GM21825 (cell line): Measurements from ENCODE around the gene ANTXR2.

Source experiments
- ATAC-seq: cut with Tn5 transposase; IDR thresholded peaks from one replicate; pipeline ENCODE4 v1.9.1; 2021; ENCODE audit warnings: mild to moderate bottlenecking, moderate library complexity; ENCODE audit not compliant: unreplicated experiment

ANTXR2 gene

DNA sequence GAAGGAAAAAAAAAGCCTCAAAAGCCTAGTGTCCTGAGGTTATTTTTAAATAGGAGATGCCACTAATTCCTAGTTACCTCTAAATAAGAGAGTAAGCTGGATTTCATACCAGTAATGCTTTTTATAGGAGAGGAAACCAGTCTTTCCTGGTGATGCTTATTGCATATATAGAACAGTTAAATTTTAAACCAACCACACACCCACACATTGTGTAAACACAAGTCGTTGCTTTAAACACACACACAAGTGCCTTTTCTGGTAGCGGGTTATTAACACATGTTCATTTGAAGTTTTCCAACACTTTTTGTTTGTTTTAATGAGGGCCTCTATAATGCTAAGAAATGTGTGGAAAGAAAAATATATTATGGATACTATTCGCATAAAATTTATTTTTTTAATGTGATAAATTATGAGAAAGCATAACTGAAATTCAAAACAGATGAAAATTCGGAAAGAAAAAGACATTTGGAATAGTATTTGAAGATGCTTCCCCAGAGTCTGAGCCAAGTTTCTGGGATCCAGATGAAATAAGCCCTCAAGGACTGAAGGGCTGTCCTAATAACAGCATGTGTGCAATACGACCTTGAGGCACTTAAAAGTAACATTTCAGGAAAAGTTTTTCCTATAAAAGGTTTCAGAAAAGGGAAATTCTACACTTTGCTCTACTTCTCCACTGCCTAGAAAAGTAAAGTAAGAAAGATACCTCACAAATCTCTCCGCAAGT lies 2.0 kb downstream of the ANTXR2 start:
- no peak for ATAC-seq

DNA sequence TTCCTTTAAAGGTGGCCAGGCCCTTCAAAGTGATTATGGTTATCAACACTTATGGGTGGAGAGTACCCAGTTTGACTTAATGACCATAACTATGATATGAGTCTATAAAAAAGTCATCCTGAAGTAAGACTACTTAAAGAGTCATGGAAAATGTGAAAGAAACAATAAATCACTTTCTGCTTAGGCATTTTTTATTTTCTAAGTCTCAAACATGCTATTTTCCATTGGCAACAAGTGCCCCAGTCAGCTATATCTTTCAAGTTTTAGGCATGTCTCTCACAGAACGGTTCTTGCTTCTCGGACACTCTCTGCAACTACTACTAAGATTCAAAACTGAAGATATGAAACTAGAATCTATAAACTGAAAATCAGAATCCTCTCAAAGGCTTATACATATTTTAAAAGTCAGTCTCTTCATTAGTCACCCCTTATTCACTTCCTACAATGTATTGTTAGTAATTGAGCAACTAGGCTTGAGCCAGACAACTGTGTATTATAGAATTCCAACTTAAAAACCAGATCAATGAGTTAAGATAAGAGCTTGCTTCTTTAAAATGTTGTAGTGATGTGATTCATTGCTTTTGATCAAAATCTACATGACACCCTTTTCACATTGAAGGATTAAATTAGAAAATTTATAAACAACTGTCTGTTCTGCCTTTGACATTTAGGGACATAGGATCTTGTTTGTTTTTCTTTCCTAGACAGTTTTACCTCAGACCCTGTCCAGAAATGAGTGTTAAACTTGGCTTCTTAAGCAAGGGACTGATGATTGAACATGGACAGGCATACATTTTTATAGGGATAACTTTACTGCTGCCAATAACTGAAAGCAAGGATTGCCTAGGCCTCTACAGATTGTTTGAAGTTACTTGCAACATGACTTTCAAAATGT lies 2.9 kb downstream of the ANTXR2 start:
- ATAC-seq = no peak

DNA sequence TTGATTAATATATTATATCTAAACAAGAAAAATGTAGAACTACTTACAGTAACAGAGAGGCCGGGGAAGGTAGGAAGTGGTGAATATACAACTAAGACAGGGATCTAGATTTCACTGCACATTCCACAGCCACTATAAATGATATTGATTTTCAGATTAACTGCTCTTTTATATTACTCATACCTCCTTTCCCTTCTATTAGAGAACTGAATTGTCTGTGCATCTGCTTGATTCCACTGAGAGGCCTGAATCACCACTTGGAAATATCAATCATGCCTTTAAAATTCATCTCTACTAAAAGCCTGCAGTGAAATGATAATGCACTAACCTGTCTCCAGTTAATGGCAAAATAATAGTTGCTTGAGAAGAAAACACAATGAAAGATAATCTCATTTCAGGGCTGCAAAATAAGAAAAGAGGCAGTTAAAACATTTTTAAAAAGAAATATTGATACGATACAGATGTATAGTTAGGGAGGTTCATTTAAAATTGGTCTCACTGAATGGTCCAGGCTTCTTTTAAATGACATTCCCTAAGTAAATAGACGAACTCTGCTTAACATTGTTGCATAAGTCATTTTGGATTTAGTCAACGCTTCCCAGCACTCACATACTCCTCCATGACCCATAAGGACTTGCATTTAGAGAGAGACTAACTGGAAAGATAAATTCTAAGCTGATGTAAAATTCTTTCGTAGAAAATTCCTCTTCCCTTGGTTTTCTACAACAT lies 3.8 kb downstream of the ANTXR2 start:
- ATAC-seq = no peak

DNA sequence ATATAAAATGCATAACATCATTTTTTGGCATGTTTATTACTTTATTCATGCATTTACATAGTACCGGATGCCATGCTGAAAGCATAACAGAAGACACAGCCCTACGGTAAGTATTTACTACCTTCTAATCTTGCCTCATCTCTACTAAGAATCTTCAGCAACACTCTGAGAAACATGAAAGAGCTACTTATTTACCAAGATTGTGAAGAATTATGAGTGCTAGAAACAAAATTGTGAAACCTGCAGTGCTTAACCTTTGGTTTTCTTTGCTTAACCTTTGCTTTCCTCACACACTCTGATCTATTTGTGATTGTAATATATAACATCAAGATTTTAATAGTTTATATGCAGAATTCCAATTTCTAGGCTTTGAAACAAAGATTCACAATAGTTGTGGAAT lies 7.4 kb downstream of the ANTXR2 start:
- no peak for ATAC-seq

DNA sequence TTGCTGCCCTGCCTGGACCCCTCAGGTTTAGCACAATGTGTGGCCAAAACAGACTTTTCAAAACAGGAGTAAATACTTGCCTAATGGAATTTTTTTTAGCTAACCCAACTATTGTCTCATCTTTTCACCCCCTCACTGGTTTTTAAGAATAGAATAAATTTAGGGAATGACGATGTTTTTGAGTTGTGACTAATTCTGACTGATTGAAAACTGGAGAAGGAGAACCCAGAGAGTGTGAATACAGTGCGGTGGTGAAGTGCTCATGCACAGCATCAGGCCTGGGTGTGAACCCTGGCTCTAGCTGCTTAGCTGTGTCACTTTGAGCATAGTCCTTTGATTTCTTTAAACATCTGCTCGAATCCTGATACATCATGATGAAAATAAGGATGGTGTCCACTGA lies 10.5 kb downstream of the ANTXR2 start:
- ATAC-seq = no peak

DNA sequence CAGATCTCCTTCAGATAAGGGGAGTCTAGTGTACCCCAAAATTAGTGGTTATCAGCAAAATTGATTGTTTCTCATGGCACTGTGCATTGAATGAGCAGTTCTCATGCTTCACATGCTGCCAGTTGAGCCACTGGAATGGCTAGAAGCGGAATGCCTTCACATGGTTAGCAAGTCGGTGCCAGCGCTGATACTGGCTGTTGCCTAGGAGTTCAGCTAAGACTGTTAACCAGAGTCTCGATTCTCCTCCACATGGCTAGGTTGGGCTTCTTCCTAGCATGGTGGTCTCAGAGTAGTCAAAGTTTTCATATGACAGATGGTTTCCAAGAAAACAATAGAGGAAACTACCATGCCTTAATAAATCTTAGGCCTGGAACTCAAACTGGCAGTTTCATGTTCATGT lies 12.2 kb downstream of the ANTXR2 start:
- no peak for ATAC-seq

DNA sequence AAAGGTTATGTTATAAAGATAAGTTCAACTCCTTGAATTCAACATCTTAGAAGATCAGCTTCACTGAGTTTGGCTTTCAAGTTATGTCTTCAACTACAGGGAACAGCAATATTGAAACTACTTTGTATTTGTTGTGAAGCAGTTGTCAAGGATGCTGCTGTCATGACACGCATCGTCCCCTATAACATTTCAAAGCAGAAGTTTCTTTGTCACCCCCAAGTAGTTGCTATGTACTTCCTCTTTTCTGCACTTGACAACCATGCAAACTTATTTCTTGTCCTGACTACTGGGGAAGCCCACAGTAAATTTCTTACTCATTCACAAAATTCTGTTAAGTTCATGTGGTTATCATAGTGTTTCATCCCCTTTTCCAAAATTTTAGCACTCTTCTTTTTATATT lies 14.3 kb downstream of the ANTXR2 start:
- ATAC-seq = peak; percentile 99

DNA sequence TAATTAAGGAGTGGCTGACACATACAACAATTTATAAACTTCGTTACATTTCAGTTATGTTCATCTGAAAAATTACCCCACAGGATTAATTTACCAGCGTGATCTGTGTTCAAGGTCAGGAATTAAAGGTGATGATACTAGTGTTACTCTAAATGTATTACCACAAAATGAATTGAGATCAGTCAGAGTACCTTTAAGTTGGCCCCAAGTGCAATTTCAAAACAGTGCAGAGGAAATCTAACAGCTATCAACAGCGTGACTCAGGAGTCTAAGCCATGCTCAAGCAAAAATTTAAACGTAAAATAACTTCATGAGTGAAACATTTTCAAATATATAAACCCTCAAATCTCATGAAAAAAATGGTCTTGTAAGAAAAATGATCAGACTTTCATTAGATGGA lies 18.7 kb downstream of the ANTXR2 start:
- ATAC-seq = no peak

DNA sequence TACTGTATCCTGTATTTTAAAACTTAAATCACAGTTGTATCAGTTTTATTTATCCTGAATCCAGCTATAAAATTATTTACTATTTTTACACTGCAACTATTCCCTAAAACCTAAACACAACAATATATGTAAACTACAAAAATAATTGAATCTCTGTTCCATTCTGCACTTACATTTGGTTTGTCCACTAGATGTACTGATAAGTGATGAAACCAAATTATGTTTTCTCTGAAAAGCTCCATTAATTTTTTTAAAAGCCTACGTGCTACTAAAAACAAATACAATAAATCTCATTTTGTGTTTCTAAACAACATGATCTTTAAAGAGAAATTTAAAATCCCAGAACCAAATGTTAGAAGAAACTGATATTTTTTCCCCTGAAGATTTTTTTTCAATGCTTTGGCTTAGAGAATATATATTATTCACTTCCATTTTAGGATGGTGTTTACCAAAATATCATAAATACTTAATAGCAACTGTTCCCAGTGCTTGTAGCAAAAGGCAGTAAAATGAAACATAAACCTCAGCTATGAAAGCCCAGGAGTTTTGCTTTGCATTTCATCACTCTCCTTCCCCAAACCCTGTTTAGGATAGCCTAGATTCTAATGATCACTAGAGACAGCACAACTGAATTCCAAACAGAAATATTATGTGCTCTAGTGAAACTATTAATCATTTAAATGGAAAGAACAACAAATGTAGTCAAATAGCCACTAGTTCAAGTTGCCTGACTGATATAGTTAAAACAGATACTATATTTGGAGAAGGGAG lies 19.7 kb downstream of the ANTXR2 start:
- ATAC-seq = no peak

DNA sequence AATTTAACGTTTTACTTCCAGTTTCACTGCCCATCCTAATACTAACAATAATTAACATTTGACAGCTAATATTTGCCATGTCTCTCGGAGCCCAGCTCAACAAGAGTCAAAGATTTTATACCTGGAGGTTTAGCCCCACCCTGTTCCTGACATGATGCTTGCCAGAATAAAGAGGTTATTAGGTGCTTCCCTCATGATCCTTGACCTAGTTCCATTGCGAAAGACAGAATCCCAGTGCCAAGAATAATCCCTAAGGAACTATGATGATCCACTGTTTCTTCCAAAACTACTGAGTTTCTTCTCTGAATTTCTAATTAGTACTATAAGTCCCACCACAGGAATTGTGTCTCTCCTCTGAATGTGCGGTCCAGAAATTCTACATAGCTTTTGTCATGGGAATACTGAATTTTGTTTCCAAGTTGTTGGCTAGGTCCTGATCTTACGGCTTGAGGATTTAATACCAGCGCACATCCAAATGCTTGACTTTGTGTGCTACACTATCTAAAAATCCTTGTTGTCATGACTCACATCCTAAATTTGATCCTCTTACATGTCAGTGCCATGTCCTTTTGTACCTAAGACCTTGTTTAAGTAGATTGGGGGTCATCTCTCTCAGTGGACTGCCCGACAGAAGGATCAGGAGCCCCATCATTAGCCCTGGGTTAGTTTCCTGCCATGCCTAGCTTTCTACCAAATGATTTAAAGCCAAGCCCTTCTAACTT lies 23.1 kb downstream of the ANTXR2 start:
- no peak for ATAC-seq

DNA sequence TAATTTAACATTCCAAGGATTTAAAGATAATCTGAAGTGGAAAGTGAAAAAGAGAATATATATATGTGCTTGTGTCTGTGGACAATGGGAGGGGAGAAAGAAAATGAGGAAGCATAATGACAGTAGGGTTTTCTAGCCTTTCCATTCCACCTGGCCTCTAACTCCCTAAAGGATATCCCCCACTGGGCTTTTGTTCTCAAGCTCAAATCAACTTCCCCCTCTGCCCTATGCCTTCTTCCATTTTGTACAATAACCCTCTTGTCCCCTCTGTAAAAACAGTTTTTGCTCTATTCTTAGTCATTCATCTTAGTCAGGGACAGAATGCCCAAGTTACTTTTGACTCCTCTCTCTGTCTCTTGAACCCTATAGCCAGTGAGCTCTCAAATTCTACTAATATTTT lies 23.6 kb downstream of the ANTXR2 start:
- no peak for ATAC-seq

DNA sequence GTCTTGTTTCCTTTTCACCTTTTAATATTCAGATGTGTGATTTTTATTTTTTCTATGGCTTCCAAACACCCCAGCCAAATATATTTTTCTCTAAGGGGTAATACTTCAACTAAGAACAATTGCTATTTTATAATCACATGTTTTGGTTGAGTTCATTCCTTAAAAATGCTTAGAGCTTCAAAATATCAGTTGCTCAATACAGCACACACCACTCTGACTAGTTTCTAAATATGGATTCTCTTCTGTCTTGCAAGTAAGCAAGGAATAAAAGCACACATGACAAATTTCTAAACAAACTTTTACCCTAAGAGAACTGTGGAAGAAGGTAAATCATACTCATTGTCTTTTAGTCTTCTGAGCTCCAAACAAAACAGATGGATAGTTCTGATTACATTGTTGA lies 27.2 kb downstream of the ANTXR2 start:
- no peak for ATAC-seq

DNA sequence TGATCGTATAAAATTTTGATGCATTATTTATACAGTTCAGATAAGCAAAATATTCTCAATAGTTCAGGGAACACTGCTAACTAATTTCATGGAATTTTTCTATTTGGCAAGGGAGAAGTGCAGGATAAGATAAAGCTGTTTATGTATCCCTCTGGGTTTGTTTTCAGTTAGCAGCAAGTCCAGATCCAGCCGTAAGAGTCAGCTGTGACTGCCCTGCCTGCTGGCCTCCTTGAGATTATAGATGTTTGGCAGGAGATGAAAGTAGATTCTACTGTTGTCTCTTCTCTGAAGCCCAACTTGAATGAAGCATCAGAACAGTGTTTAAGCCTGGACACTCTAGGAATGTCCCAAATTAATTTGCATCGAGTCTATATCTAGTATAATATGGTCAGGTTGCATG lies 29.5 kb downstream of the ANTXR2 start:
- ATAC-seq = no peak

DNA sequence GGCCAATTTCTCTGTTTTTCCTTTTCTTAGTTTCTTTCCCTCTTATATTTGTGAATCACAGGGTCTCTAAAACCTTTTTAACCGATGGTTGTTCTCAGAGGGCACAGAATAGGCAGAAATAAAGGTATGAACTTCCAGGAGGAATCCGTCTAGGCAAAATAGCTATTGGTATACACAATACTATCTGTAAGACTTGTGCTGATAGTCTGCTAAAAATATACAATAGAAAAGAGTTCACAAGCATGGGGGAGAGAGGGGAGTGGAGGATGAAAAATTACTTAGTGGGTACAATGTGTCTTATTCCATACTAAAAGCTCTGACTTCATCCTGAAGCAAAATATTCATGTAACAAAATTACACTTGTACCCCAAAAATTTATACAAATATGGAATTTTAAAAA lies 30.2 kb downstream of the ANTXR2 start:
- ATAC-seq = no peak

DNA sequence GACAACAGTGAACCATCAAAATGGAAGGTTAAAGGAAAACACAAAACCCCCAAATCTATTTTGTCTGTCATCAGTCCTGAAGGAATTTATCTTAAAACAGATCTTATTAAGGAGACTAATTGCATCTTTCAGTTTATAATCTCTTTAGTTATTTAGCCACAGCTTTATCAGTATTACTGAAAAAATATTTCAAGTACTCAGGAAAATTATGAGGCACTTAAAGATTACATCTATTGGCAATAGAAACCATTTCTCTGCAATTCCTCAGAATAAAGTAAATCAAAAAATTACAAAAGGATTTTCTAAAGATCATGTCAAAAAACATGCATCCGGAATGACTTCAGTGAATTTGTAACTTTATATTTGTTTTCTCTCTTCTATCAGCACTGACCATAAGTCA lies 35.2 kb downstream of the ANTXR2 start:
- ATAC-seq = no peak

DNA sequence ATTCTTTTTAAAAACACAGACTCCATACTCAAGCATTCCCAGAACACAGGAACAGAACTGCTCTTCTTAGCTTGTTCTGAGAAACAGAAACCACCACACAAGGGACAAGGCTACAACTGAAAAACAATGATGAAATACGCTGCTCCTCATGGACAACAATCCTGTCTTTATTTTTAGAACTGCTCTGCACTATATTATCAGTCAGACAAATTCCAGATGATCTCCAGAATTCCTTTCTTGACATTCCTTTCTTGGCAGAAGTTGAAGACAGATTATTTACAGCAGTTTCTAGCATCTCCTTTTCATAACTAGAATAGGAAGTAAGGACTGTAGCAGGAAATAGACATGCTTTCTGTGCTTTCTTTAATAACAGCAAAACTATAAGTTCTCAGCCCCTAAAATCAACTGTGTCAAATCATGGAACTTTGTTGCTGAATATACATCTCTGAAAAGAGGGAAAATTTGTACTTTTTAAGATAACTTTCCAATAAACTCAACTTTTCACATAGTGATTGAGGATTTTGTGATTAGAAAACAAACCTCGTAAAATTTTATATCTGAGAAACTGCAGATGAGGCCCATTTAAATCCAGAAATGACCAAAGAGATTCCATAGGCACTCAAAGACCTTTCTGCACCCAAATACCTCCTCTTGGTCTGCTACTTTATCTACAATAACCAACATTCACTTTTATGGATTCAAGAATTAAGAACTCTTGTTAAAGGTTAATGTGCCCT lies 35.9 kb downstream of the ANTXR2 start:
- ATAC-seq = no peak

DNA sequence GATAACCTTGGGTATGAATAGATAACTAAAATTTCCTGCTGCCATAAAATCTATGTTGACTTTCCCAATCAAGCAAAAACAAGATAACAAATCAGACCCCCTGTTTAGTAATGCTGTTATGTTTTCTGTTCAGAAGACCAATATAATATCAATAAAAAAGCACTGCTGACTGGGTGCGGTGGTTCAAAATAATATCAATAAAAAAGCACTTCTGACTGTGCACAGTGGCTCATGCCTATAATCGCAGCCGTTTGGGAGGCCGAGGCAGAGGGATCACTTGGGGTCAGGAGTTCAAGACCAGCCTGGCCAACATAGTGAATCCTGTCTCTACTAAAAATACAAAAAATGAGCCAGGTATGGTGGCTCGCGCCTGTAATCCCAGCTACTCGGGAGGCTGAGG lies 36.7 kb downstream of the ANTXR2 start:
- no peak for ATAC-seq

DNA sequence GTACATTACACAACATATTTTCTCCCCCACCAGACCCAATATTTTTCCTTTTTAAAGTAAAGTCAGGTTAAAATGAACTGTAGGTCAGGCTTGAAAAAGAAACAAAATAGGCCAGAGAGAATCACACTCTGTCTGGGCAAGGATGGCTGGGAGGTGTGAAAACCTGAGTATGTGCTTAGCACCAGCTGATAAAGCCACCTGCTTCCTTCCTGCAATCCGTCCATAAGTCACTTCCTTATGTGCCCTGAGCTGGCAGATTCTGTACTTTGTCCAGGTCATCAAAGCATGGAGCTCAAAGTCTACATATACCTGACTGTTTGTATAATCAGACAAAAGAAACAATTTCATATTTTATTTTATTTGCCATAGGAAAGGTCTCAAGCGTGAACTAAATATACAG lies 37.7 kb downstream of the ANTXR2 start:
- no peak for ATAC-seq

DNA sequence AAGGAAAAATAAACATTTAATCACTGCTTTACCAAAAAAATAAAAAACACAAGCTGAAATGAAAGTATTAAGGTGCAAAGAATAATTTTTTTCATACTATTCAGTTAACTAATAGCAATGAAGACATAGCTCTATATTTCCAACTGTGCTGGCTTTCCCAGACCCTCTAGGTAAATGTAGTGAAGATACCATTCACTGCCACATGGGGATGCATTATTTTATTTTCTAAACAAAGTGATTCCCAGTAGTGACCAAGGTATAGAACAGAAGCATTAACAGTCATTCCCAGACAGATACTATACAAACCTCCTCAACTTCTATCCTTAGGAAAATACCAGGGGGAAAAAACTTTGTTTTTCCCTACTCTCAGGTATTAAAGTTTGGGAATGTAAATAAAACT lies 39.4 kb downstream of the ANTXR2 start:
- ATAC-seq = no peak

DNA sequence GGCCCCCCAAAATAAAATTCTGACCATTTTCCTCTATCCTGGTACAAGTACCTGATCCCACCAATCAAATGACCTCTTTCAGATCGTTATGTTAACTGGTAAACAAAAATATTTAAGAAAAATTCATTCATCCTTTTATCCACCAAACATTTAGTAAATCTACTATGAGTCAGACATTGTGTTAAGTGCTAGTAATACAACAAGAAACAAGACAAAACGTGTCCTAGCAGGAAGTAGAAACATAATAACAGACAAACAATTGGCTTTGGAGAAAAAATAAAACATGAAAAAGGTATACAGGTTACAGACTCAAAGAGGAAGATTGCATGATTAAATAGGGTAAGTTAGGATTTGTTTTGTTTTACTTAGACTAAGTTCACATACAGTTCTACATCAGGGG lies 43.7 kb downstream of the ANTXR2 start:
- no peak for ATAC-seq
